ENCODE results near the gene SPEM1.
"Not testable (repeated sequence)": the region's sequence is repeated elsewhere in the genome, so short reads cannot be mapped to it uniquely, and the experiment has no call there.

The SPEM1 gene

DNA sequence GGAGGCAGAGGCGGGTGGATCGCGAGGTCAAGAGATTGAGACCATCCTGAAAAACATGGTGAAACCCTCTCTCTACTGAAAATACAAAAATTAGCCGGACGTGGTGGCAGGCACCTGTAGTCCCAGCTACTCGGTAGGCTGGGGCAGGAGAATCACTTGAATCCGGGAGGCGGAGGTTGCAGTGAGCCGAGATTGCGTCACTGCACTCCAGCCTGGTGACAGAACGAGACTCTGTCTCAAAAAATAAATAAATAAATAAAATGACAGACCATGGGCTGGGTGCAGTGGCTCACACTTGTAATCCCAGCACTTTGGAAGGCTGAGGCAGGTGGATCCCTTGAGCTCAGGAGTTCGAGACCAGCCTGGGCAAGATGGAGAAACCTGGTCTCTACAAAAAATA is 49.7 kb downstream of the SPEM1 start:
- Mint-ChIP-seq H3K36me3 (peaks cover 15 to 16% of the 10 kb centered on the region in 2 donors), H3K4me1 (peaks cover 18 to 35% of the 10 kb centered on the region in 2 donors)
- DNase-seq; H3K27me3 Mint-ChIP-seq; H3K27ac Mint-ChIP-seq; ATAC-seq (replicated peaks); H3K9me3 Mint-ChIP-seq; H3K4me3 Mint-ChIP-seq: not testable (repeated sequence)

DNA sequence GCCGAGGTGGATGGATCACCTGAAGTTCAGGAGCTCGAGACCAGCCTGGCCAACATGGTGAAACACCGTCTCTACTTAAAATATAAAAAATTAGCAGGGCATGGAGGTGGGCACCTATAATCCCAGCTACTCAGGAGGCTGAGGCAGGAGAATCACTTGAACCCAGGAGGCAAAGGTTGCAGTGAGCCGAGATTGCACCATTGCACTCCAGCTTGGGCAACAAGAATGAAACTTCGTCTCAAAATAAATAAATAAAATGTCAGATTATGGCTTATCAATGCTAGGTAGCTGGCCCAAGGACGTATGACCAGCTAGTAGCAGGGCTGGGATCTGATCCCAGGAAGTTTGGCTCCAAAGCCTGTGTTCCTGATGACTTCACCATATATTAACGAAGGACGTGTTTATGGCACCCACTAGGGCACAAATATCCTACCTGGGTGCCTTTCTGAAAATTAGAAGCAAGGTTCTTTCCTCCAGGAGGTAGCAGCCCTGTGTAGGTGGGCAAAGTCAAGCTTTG is 50.4 kb downstream of the SPEM1 start:
- not testable (repeated sequence) for H3K9me3 Mint-ChIP-seq; H3K27me3 Mint-ChIP-seq; ATAC-seq (replicated peaks); H3K27ac Mint-ChIP-seq; DNase-seq; H3K4me3 Mint-ChIP-seq
- H3K36me3 Mint-ChIP-seq: peaks cover 15% of the 10 kb centered on the region in 2 donors
- H3K4me1 Mint-ChIP-seq: peaks cover 18 to 35% of the 10 kb centered on the region in 2 donors

Measured in stimulated activated naive B cell treated with anti-CD40 and anti-IgM and Interleukin-4, amounts not matched to agents 10 μg/mL and 1 μg/mL and 100 μg/mL, for 72 hours (primary cell).